HEK293 (cell line): ENCODE measurements around the gene EAF2.

ENCODE experiments used
- CTCF ChIA-PET: fragments of 350-600 bp; formaldehyde crosslinking; extraction: SDS; loops from one replicate; lab custom pipeline; 2021; ENCODE audit warnings: antibody characterized with exemption; lab: Yijun Ruan, JAX
- POLR2A ChIA-PET: fragments of 300-600 bp; formaldehyde crosslinking; extraction: SDS; loops from one replicate; lab custom pipeline; 2020; ENCODE audit warnings: antibody characterized with exemption, inconsistent platforms; lab: Yijun Ruan, JAX
- H3K27ac ChIP-seq: fragments of 200-500 bp; sonication (Bioruptor generic); 2 replicates; pipeline ENCODE4 v1.5.1; 2014; ENCODE audit warnings: low read depth, low read length, control low read depth, inconsistent platforms; ENCODE audit errors: extremely low read depth
- H3K36me3 ChIP-seq, 2 experiments: fragments of 200-500 bp in 1 of 2; sonication (Bioruptor generic) in 1 of 2; 1 replicate in 1 of 2; 2 replicates in 1 of 2; pipeline ENCODE4 v1.5.1; 2014 to 2017; ENCODE audit warnings: inconsistent platforms in 2 of 2, low read length in 2 of 2; ENCODE audit not compliant: control insufficient read depth in 2 of 2, insufficient read depth in 1 of 2
- H3K4me1 ChIP-seq: fragments of 200-500 bp; sonication (Bioruptor generic); 2 replicates; pipeline ENCODE4 v1.5.1; 2014; ENCODE audit warnings: mild to moderate bottlenecking, low read length, inconsistent platforms; ENCODE audit not compliant: control insufficient read depth, insufficient read depth
- H3K4me3 ChIP-seq: 2 replicates; pipeline ENCODE4 v1.5.1; 2011; ENCODE audit warnings: low read depth, mild to moderate bottlenecking, control low read depth, low read length, moderate library complexity
- H3K9me3 ChIP-seq: fragments of 200-500 bp; sonication (Bioruptor generic); 2 replicates; pipeline ENCODE4 v1.5.1; 2014; ENCODE audit warnings: low read depth, low read length, inconsistent platforms; ENCODE audit not compliant: control insufficient read depth, insufficient read depth
- AEBP2 ChIP-seq: fragments of 450-650 bp; formaldehyde crosslinking; IDR thresholded peaks from 2 replicates; pipeline ENCODE4 v1.5.1; 2016; ENCODE audit warnings: missing biosample characterization, missing genetic modification characterization, borderline replicate concordance
- GFI1B ChIP-seq: fragments of 450-650 bp; formaldehyde crosslinking; IDR thresholded peaks from 2 replicates; pipeline ENCODE4 v1.5.1; 2016; ENCODE audit warnings: missing biosample characterization, missing genetic modification characterization
- GLI4 ChIP-seq: fragments of 450-650 bp; formaldehyde crosslinking; IDR thresholded peaks from 2 replicates; pipeline ENCODE4 v1.5.1; 2016; ENCODE audit warnings: missing biosample characterization, missing genetic modification characterization
- HOXD13 ChIP-seq: sonication (generic); formaldehyde crosslinking; IDR thresholded peaks from 2 replicates; pipeline ENCODE4 v1.8.0; 2022; ENCODE audit warnings: missing genetic modification reagents, borderline replicate concordance
- IKZF3 ChIP-seq: fragments of 450-650 bp; IDR thresholded peaks from 2 replicates; pipeline ENCODE4 v1.5.0; 2018; ENCODE audit warnings: missing biosample characterization, mild to moderate bottlenecking, missing genetic modification characterization, moderate library complexity
- INSM2 ChIP-seq: fragments of 450-650 bp; formaldehyde crosslinking; IDR thresholded peaks from 2 replicates; pipeline ENCODE4 v1.5.1; 2016; ENCODE audit warnings: missing biosample characterization, missing genetic modification characterization
- KLF7 ChIP-seq: fragments of 450-650 bp; formaldehyde crosslinking; IDR thresholded peaks from 2 replicates; pipeline ENCODE4 v1.5.1; 2016; ENCODE audit warnings: missing biosample characterization, missing genetic modification characterization, borderline replicate concordance
- REST ChIP-seq: fragments of 450-650 bp; formaldehyde crosslinking; IDR thresholded peaks from 2 replicates; pipeline ENCODE4 v1.5.1; 2016; ENCODE audit warnings: missing biosample characterization, missing genetic modification characterization
- SP2 ChIP-seq: fragments of 450-650 bp; formaldehyde crosslinking; IDR thresholded peaks from 2 replicates; pipeline ENCODE4 v1.5.1; 2016; ENCODE audit warnings: missing biosample characterization, missing genetic modification characterization
- SP7 ChIP-seq: fragments of 450-650 bp; formaldehyde crosslinking; IDR thresholded peaks from 2 replicates; pipeline ENCODE4 v1.5.1; 2016; ENCODE audit warnings: missing biosample characterization, missing genetic modification characterization
- ZBTB17 ChIP-seq: fragments of 450-650 bp; formaldehyde crosslinking; IDR thresholded peaks from 2 replicates; pipeline ENCODE4 v1.5.1; 2016; ENCODE audit warnings: missing biosample characterization, missing genetic modification characterization
- ZNF121 ChIP-seq: fragments of 450-650 bp; formaldehyde crosslinking; IDR thresholded peaks from 2 replicates; pipeline ENCODE4 v1.5.1; 2016; ENCODE audit warnings: missing biosample characterization, missing genetic modification characterization
- ZNF266 ChIP-seq: fragments of 450-650 bp; formaldehyde crosslinking; IDR thresholded peaks from 2 replicates; pipeline ENCODE4 v1.5.1; 2016; ENCODE audit warnings: missing biosample characterization, missing genetic modification characterization, low read depth
- ZNF302 ChIP-seq: fragments of 450-650 bp; formaldehyde crosslinking; IDR thresholded peaks from 2 replicates; pipeline ENCODE4 v1.5.1; 2016; ENCODE audit warnings: missing biosample characterization, missing genetic modification characterization, low read depth
- ZNF324 ChIP-seq: fragments of 450-650 bp; formaldehyde crosslinking; IDR thresholded peaks from 2 replicates; pipeline ENCODE4 v1.5.1; 2016; ENCODE audit warnings: missing biosample characterization, missing genetic modification characterization
- ZNF350 ChIP-seq: fragments of 450-650 bp; formaldehyde crosslinking; IDR thresholded peaks from 2 replicates; pipeline ENCODE4 v1.5.0; 2017; ENCODE audit warnings: missing biosample characterization, mild to moderate bottlenecking, missing genetic modification characterization
- ZNF362 ChIP-seq: fragments of 450-650 bp; formaldehyde crosslinking; IDR thresholded peaks from 2 replicates; pipeline ENCODE4 v1.5.1; 2016; ENCODE audit warnings: missing biosample characterization, missing genetic modification characterization
- ZNF423 ChIP-seq: fragments of 450-650 bp; formaldehyde crosslinking; IDR thresholded peaks from 2 replicates; pipeline ENCODE4 v1.5.1; 2016; ENCODE audit warnings: missing biosample characterization, missing genetic modification characterization
- ZNF548 ChIP-seq: fragments of 450-650 bp; formaldehyde crosslinking; IDR thresholded peaks from 2 replicates; pipeline ENCODE4 v1.5.1; 2016; ENCODE audit warnings: missing biosample characterization, missing genetic modification characterization
- ZNF549 ChIP-seq: fragments of 450-650 bp; IDR thresholded peaks from 2 replicates; pipeline ENCODE4 v1.5.1; 2018; ENCODE audit warnings: missing biosample characterization, missing genetic modification characterization, mild to moderate bottlenecking, inconsistent platforms, moderate library complexity
- ZNF639 ChIP-seq: fragments of 450-650 bp; formaldehyde crosslinking; IDR thresholded peaks from 2 replicates; pipeline ENCODE4 v1.5.1; 2016; ENCODE audit warnings: missing biosample characterization, missing genetic modification characterization
- ZNF701 ChIP-seq: fragments of 450-650 bp; formaldehyde crosslinking; IDR thresholded peaks from 2 replicates; pipeline ENCODE4 v1.5.1; 2016; ENCODE audit warnings: missing biosample characterization, missing genetic modification characterization
- ZNF785 ChIP-seq: fragments of 450-650 bp; formaldehyde crosslinking; IDR thresholded peaks from 2 replicates; pipeline ENCODE4 v1.5.1; 2016; ENCODE audit warnings: missing biosample characterization, missing genetic modification characterization
- ZNF837 ChIP-seq: fragments of 450-650 bp; formaldehyde crosslinking; IDR thresholded peaks from 2 replicates; pipeline ENCODE4 v1.5.1; 2016; ENCODE audit warnings: missing biosample characterization, missing genetic modification characterization

Gene EAF2

GRCh38 chr3:121870717-121871116 is 35.7 kb downstream of the EAF2 start (continued):
- TF ChIP-seq ZNF639 (tag by site-specific recombination) (no peak), ZNF549 (tag by site-specific recombination) (no peak), ZNF837 (no peak), ZNF701 (no peak), HOXD13 (CRISPR knock-in tag) (no peak), ZNF302 (tag by site-specific recombination) (no peak), ZNF362 (tag by site-specific recombination) (no peak), GFI1B (tag by site-specific recombination) (no peak), IKZF3 (tag by site-specific recombination) (no peak)

- Histone ChIP-seq H3K36me3 (peaks cover 0 to 4% of the 10 kb centered on the region in 2 experiments; a peak in 1 of 3 replicates), H3K4me1 (no peaks in the 10 kb centered on the region), H3K4me3 (no peak overlapping the region), H3K27ac (no peak overlapping the region), H3K9me3 (no peaks in the 10 kb centered on the region)
- ChIA-PET CTCF (no interaction called here), POLR2A (no interaction called here)
- TF ChIP-seq REST (tag by site-specific recombination) = no peak
- TF ChIP-seq INSM2 (tag by site-specific recombination) = no peak
- TF ChIP-seq ZBTB17 (tag by site-specific recombination) = no peak
Observed at GRCh38 chr3:121871430-121871829, 36.4 kb downstream of the EAF2 start.

GRCh38 chr3:121878411-121878810 is 43.4 kb downstream of the EAF2 start:
- Histone ChIP-seq H3K4me3 (no peak overlapping the region), H3K36me3 (no peaks in the 10 kb centered on the region), H3K9me3 (no peaks in the 10 kb centered on the region), H3K4me1 (no peaks in the 10 kb centered on the region), H3K27ac (no peak overlapping the region)
- CTCF ChIA-PET = no interaction called here
- POLR2A ChIA-PET = no interaction called here
- TF ChIP-seq ZNF785 (tag by site-specific recombination) (no peak), ZNF548 (tag by site-specific recombination) (no peak), AEBP2 (tag by site-specific recombination) (no peak), GLI4 (tag by site-specific recombination) (no peak), ZNF121 (tag by site-specific recombination) (no peak), ZNF324 (tag by site-specific recombination) (no peak), ZNF423 (tag by site-specific recombination) (no peak), ZNF266 (tag by site-specific recombination) (no peak), SP7 (tag by site-specific recombination) (no peak), SP2 (tag by site-specific recombination) (no peak), ZNF350 (tag by site-specific recombination) (no peak), KLF7 (tag by site-specific recombination) (no peak)
